ENCODE results near the gene ITGBL1. TPM values are rescaled to one million over a fixed set of nuclear protein-coding genes. Genes with fewer than 3 reads are reported as not detected.

ITGBL1 gene
- total RNA-seq, 2 donors from 2014 or later, result not detected

- H3K9me3 Mint-ChIP-seq, result no peaks in the 10 kb centered on the region
- WGBS, 2 experiments (ENCODE audit: insufficient coverage in 1 of 2, insufficient read length in 1 of 2), result 97 to 100% methylated on average over 3 of the region's 3 CpGs
Observed at GRCh38 chr13:101434486-101434885, 18.0 kb upstream of the ITGBL1 start.

GRCh38 chr13:101447852-101448251 lies 4.6 kb upstream of the ITGBL1 start:
- 86% methylated on average over 4 of the region's 4 CpGs; no CpG with 5 or more reads in 1 of the 2 experiments for WGBS, 2 experiments (ENCODE audit: insufficient coverage in 1 of 2, insufficient read length in 1 of 2)
- Mint-ChIP-seq H3K9me3 (no peaks in the 10 kb centered on the region), H3K27ac (no peak overlapping the region), H3K4me1 (no peaks in the 10 kb centered on the region), H3K4me3 (no peak overlapping the region), H3K36me3 (ENCODE audit: low read depth) (no peaks in the 10 kb centered on the region), H3K27me3 (ENCODE audit: insufficient read depth) (peaks cover 4% of the 10 kb centered on the region)
- TF ChIP-seq CTCF (conservative IDR thresholded peaks at IDR 0.05), result no peak
- no peaks in the 10 kb centered on the region for H3K4me1 ChIP-seq (ENCODE audit: control insufficient read depth, insufficient read depth, low read length)
- DNase-seq, result no peak
- H3K9ac ChIP-seq (ENCODE audit: extremely low read depth, low read length, poor library complexity, severe bottlenecking), result no peak overlapping the region
- no peak overlapping the region for H3K4me3 ChIP-seq (ENCODE audit: low read length)
- no peaks in the 10 kb centered on the region for H3K9me3 ChIP-seq (ENCODE audit: control insufficient read depth, low read length)
- H3K36me3 ChIP-seq (ENCODE audit: control insufficient read depth, insufficient read depth, low read length), result no peaks in the 10 kb centered on the region
- no peaks in the 10 kb centered on the region for H3K27me3 ChIP-seq (ENCODE audit: control insufficient read depth, insufficient read depth, low read length, poor library complexity, severe bottlenecking)
- H3K27ac ChIP-seq (ENCODE audit: low read depth, low read length), result no peak overlapping the region

More at GRCh38 chr13:101434486-101434885, 18.0 kb upstream of the ITGBL1 start:
- H3K36me3 Mint-ChIP-seq (ENCODE audit: low read depth), result no peaks in the 10 kb centered on the region
- no peak overlapping the region for H3K9ac ChIP-seq (ENCODE audit: extremely low read depth, low read length, poor library complexity, severe bottlenecking)
- no peak overlapping the region for H3K4me3 ChIP-seq (ENCODE audit: low read length)
- H3K4me1 Mint-ChIP-seq, result peaks cover 4% of the 10 kb centered on the region
- H3K4me3 Mint-ChIP-seq, result no peak overlapping the region
- H3K27me3 ChIP-seq (ENCODE audit: control insufficient read depth, insufficient read depth, low read length, poor library complexity, severe bottlenecking), result no peaks in the 10 kb centered on the region
- peaks cover 4% of the 10 kb centered on the region for H3K27me3 Mint-ChIP-seq (ENCODE audit: insufficient read depth)
- TF ChIP-seq CTCF (conservative IDR thresholded peaks at IDR 0.05), result no peak
- DNase-seq, result no peak
- no peaks in the 10 kb centered on the region for H3K9me3 ChIP-seq (ENCODE audit: control insufficient read depth, low read length)
- H3K4me1 ChIP-seq (ENCODE audit: control insufficient read depth, insufficient read depth, low read length), result no peaks in the 10 kb centered on the region
- H3K27ac ChIP-seq (ENCODE audit: low read depth, low read length), result no peak overlapping the region
- no peaks in the 10 kb centered on the region for H3K36me3 ChIP-seq (ENCODE audit: control insufficient read depth, insufficient read depth, low read length)
- no peak overlapping the region for H3K27ac Mint-ChIP-seq

- H3K27ac Mint-ChIP-seq, result no peak overlapping the region
- no peak for DNase-seq
- no peaks in the 10 kb centered on the region for H3K36me3 Mint-ChIP-seq (ENCODE audit: low read depth)
- Histone ChIP-seq H3K27me3 (ENCODE audit: control insufficient read depth, insufficient read depth, low read length, poor library complexity, severe bottlenecking) (no peaks in the 10 kb centered on the region), H3K9me3 (ENCODE audit: control insufficient read depth, low read length) (no peaks in the 10 kb centered on the region), H3K27ac (ENCODE audit: low read depth, low read length) (no peak overlapping the region), H3K4me1 (ENCODE audit: control insufficient read depth, insufficient read depth, low read length) (no peaks in the 10 kb centered on the region), H3K9ac (ENCODE audit: extremely low read depth, low read length, poor library complexity, severe bottlenecking) (no peak overlapping the region), H3K36me3 (ENCODE audit: control insufficient read depth, insufficient read depth, low read length) (no peaks in the 10 kb centered on the region), H3K4me3 (ENCODE audit: low read length) (no peak overlapping the region)
- WGBS, 2 experiments (ENCODE audit: insufficient coverage in 1 of 2, insufficient read length in 1 of 2), result 53 to 66% methylated on average over 3 to 5 of the region's 5 CpGs
- TF ChIP-seq CTCF (conservative IDR thresholded peaks at IDR 0.05), result no peak
- no peak overlapping the region for H3K4me3 Mint-ChIP-seq
- no peaks in the 10 kb centered on the region for H3K4me1 Mint-ChIP-seq
- H3K9me3 Mint-ChIP-seq, result no peaks in the 10 kb centered on the region
- peaks cover 10% of the 10 kb centered on the region for H3K27me3 Mint-ChIP-seq (ENCODE audit: insufficient read depth)
Observed at GRCh38 chr13:101449790-101450748, 2.4 kb upstream of the ITGBL1 start.

Measured in endodermal cell (in vitro differentiated cells).